Upper lobe of left lung (tissue), 6 donors: Measurements from ENCODE around the gene ENPP3. TPM values are rescaled to one million over a fixed set of nuclear protein-coding genes. Genes with fewer than 3 reads are reported as not detected.

Experiments
- ATAC-seq, 2 donors: fragments of 200-7000 bp; cut with Tn5 transposase; one replicate each; pipeline ENCODE4 v1.9.1; 2022; ENCODE audit warnings: mild to moderate bottlenecking in 2 of 2, moderate library complexity in 2 of 2; ENCODE audit not compliant: low FRiP score in 2 of 2
- DNase-seq, 2 donors: peaks; one replicate each; pipeline ENCODE4 v3.0.0-alpha.2; 2019 to 2020
- H3K27ac ChIP-seq, 4 donors: fragments of 200-600 bp; sonication (generic); one replicate each; pipeline ENCODE4 v1.5.1; 2016 to 2019
- H3K27me3 ChIP-seq, 4 donors: fragments of 200-600 bp; sonication (generic); one replicate each; pipeline ENCODE4 v1.5.1; 2017 to 2019
- H3K36me3 ChIP-seq, 4 donors: fragments of 200-600 bp; sonication (generic); one replicate each; pipeline ENCODE4 v1.5.1; 2016 to 2019
- H3K4me1 ChIP-seq, 4 donors: fragments of 200-600 bp; sonication (generic); one replicate each; pipeline ENCODE4 v1.5.1; 2018 to 2019
- H3K4me3 ChIP-seq, 4 donors: fragments of 200-600 bp; sonication (generic); one replicate each; pipeline ENCODE4 v1.5.1; 2017 to 2019; ENCODE audit warnings: mild to moderate bottlenecking in 2 of 4, moderate library complexity in 1 of 4
- H3K9me3 ChIP-seq, 4 donors: fragments of 200-600 bp; sonication (generic); one replicate each; pipeline ENCODE4 v1.5.1; 2018 to 2019
- CTCF ChIP-seq, 6 experiments: fragments of 450-650 bp in 4 of 6; fragments of 200-600 bp in 2 of 6; sonication (generic) in 2 of 6; IDR thresholded peaks; one replicate each; pipeline ENCODE4 v1.5.1; 2016 to 2019; ENCODE audit warnings: antibody characterized with exemption in 6 of 6
- EP300 ChIP-seq, 4 donors: sonication (generic); formaldehyde crosslinking; IDR thresholded peaks; one replicate each; pipeline ENCODE4 v1.5.1; 2017; ENCODE audit warnings: antibody characterized with exemption in 4 of 4, control low read depth in 2 of 4
- POLR2A ChIP-seq, 4 donors: fragments of 450-650 bp; IDR thresholded peaks; one replicate each; pipeline ENCODE4 v1.5.1; 2016 to 2017; ENCODE audit warnings: antibody characterized with exemption in 4 of 4, mild to moderate bottlenecking in 2 of 4
- POLR2AphosphoS5 ChIP-seq, 2 donors: sonication (generic); formaldehyde crosslinking; IDR thresholded peaks; one replicate each; pipeline ENCODE4 v1.5.1; 2017; ENCODE audit warnings: antibody characterized with exemption in 2 of 2
- WGBS, 2 donors: methylation state at CpG; one replicate each; pipeline ENCODE4 v1.1.5; 2017 to 2018; 5-methylcytosine and 5-hydroxymethylcytosine counted together
- total RNA-seq, 6 donors: library from RNA; depleted of rRNA in 4 of 6; stranded (reverse); fragments of >200 nt in 4 of 6; gene quantifications; one replicate each; pipeline versions ENCODE4 v1.1.0 to v1.2.1, GENCODE V29; 2016 to 2021
- donor health status: DM: no; HTN: no; CAD: no; lungs with moderate emphysema.
- donor health status: DM: no; HTN: yes; CAD: no; lungs with severe emphysema.

ENPP3 gene
- total RNA-seq, 6 donors from 2014 or later: under 0.01 to 2.1 (median 0.39) TPM

DNA sequence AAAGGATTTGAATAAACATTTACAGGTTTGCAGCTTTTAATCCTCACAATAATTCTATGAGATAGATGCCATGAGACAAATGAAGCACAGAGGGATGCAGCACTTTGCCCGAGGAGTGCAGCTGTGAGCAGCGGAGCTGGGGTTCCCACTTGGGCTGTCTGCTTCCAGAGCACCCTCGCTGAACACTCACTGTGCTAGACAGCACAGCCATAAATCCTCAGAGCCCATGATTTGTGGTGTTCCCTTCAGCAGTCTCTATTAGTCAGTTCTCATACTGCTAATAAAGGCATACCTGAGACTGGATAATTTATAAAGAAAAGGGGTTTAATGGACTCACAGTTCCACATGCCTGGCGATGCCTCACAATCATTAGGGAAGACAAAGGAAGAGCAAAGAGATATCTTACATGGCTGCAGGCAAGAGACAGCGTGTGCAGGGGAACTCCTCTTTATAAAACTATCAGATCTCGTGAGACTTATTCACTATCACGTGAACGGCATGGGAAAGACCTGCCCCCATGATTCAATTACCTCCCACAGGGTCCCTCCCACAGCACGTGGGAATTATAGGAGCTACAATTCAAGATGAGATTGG lies 99.0 kb downstream of the ENPP3 start:
- 84% methylated on average over 9 of the region's 9 CpGs for WGBS, 2 donors
- TF ChIP-seq CTCF (IDR thresholded peaks at IDR 0.05) (no peak), POLR2A (IDR thresholded peaks at IDR 0.05) (no peak), EP300 (IDR thresholded peaks at IDR 0.05) (no peak), POLR2AphosphoS5 (IDR thresholded peaks at IDR 0.05) (no peak)
- ATAC-seq (no peak), DNase-seq (no peak)
- Histone ChIP-seq H3K4me3 (no peak overlapping the region), H3K36me3 (no peaks in the 10 kb centered on the region), H3K27ac (no peak overlapping the region), H3K27me3 (no peaks in the 10 kb centered on the region), H3K9me3 (no peaks in the 10 kb centered on the region), H3K4me1 (no peaks in the 10 kb centered on the region)

- H3K27ac ChIP-seq: no peak overlapping the region
- H3K9me3 ChIP-seq: no peaks in the 10 kb centered on the region
- H3K4me3 ChIP-seq: no peak overlapping the region
- ATAC-seq: no peak
- H3K27me3 ChIP-seq: no peaks in the 10 kb centered on the region
- DNase-seq: no peak
- TF ChIP-seq EP300 (IDR thresholded peaks at IDR 0.05): no peak
- no peak for TF ChIP-seq POLR2A (IDR thresholded peaks at IDR 0.05)
- TF ChIP-seq POLR2AphosphoS5 (IDR thresholded peaks at IDR 0.05): no peak
- no peak for TF ChIP-seq CTCF (IDR thresholded peaks at IDR 0.05)
- H3K36me3 ChIP-seq: no peaks in the 10 kb centered on the region
- 91 to 92% methylated on average over 1 of the region's 1 CpG for WGBS, 2 donors
- H3K4me1 ChIP-seq: no peaks in the 10 kb centered on the region
Observed at GRCh38 chr6:131736811-131737210, 99.7 kb downstream of the ENPP3 start.

- TF ChIP-seq POLR2A (IDR thresholded peaks at IDR 0.05): no peak
- TF ChIP-seq POLR2AphosphoS5 (IDR thresholded peaks at IDR 0.05): no peak
- no peak for TF ChIP-seq CTCF (IDR thresholded peaks at IDR 0.05)
- TF ChIP-seq EP300 (IDR thresholded peaks at IDR 0.05): no peak
- Histone ChIP-seq H3K27me3 (no peaks in the 10 kb centered on the region), H3K4me1 (no peaks in the 10 kb centered on the region), H3K9me3 (no peaks in the 10 kb centered on the region), H3K36me3 (no peaks in the 10 kb centered on the region), H3K27ac (no peak overlapping the region), H3K4me3 (no peak overlapping the region)
- ATAC-seq: no peak
- 90 to 92% methylated on average over 5 of the region's 5 CpGs for WGBS, 2 donors
- no peak for DNase-seq
Observed at GRCh38 chr6:131739136-131739535, 102.0 kb downstream of the ENPP3 start.

- 78 to 89% methylated on average over 4 of the region's 4 CpGs for WGBS, 2 donors
- ATAC-seq: no peak
- TF ChIP-seq POLR2A (IDR thresholded peaks at IDR 0.05): no peak
- no peak for TF ChIP-seq EP300 (IDR thresholded peaks at IDR 0.05)
- TF ChIP-seq CTCF (IDR thresholded peaks at IDR 0.05): no peak
- no peak for TF ChIP-seq POLR2AphosphoS5 (IDR thresholded peaks at IDR 0.05)
- Histone ChIP-seq H3K27ac (no peak overlapping the region), H3K27me3 (no peaks in the 10 kb centered on the region), H3K36me3 (no peaks in the 10 kb centered on the region), H3K9me3 (no peaks in the 10 kb centered on the region), H3K4me1 (peaks cover 0 to 4% (median 0%) of the 10 kb centered on the region in 4 donors), H3K4me3 (no peak overlapping the region)
- DNase-seq: no peak
Observed at GRCh38 chr6:131740161-131740560, 103.1 kb downstream of the ENPP3 start.
